Endothelial cell of umbilical vein (primary cell): Measurements from ENCODE around the gene AURKA. TPM values are rescaled to one million over a fixed set of nuclear protein-coding genes. Genes with fewer than 3 reads are reported as not detected.

ENCODE experiments used
- BruUV-seq: library from RNA; stranded (reverse); fragments of 400-500 nt; replicated peaks from 2 replicates; lab custom pipeline; 2021; lab: Mats Ljungman, UMichigan
- CTCF ChIA-PET: fragments of 300-600, 350-600 bp; sonication (Branson Sonifier 250); formaldehyde crosslinking; loops from one replicate; lab custom pipeline; 2021; ENCODE audit warnings: antibody characterized with exemption, inconsistent platforms; lab: Charles Lee
- POLR2A ChIA-PET: fragments of 300-600, 350-600 bp; sonication (Branson Sonifier 250); formaldehyde crosslinking; loops from one replicate; lab custom pipeline; 2021; ENCODE audit warnings: antibody characterized with exemption, inconsistent platforms; lab: Charles Lee
- DNase-seq: peaks from one replicate; pipeline ENCODE4 v3.0.0-alpha.2; 2011; ENCODE audit warnings: low read depth, low spot score
- FAIRE-seq: peaks from 2 replicates; lab custom pipeline; 2011; peaks lifted over from hg19 to GRCh38; lab: Jason Lieb, UNC
- H2AFZ ChIP-seq: 2 replicates; pipeline ENCODE4 v1.6.0; 2012; ENCODE audit warnings: low read depth, low read length, control low read depth, inconsistent platforms
- H3K27ac ChIP-seq: 2 replicates; pipeline ENCODE4 v1.5.1; 2011; ENCODE audit warnings: low read depth, mild to moderate bottlenecking, control low read depth, low read length, moderate library complexity; ENCODE audit not compliant: insufficient read depth
- H3K27me3 ChIP-seq, 2 experiments: 2 replicates each; pipeline versions ENCODE4 v1.6.0 to v1.6.1; 2011; ENCODE audit warnings: low read length in 2 of 2, mixed read lengths in 1 of 2; ENCODE audit not compliant: control insufficient read depth in 2 of 2, insufficient read depth in 2 of 2
- H3K36me3 ChIP-seq, 2 experiments: 2 replicates in 1 of 2; 3 replicates in 1 of 2; pipeline ENCODE4 v1.5.1; 2011; ENCODE audit warnings: low read length in 2 of 2, mild to moderate bottlenecking in 1 of 2, moderate library complexity in 1 of 2; ENCODE audit not compliant: control insufficient read depth in 2 of 2, insufficient read depth in 2 of 2; ENCODE audit errors: extremely low read depth in 1 of 2
- H3K4me1 ChIP-seq: 3 replicates; pipeline ENCODE4 v1.5.1; 2011; ENCODE audit warnings: mild to moderate bottlenecking, low read length; ENCODE audit not compliant: control insufficient read depth, insufficient read depth; ENCODE audit errors: extremely low read depth
- H3K4me2 ChIP-seq: 2 replicates; pipeline ENCODE4 v1.6.1; 2011; ENCODE audit warnings: low read length, control low read depth, mixed read lengths; ENCODE audit not compliant: insufficient read depth
- H3K4me3 ChIP-seq, 3 experiments: fragments of 200-600 bp in 1 of 3; sonication (generic), shearing (Covaris generic) in 1 of 3; replicated peaks in 1 of 3; 2 replicates each; pipeline ENCODE4 v1.5.1; 2011 to 2016; ENCODE audit warnings: control low read depth in 3 of 3, low read length in 3 of 3, mild to moderate bottlenecking in 2 of 3, inconsistent platforms in 1 of 3, low read depth in 1 of 3, moderate library complexity in 1 of 3; ENCODE audit not compliant: insufficient read depth in 1 of 3
- H3K79me2 ChIP-seq: 2 replicates; pipeline ENCODE4 v1.6.0; 2012; ENCODE audit warnings: low read length, inconsistent platforms; ENCODE audit not compliant: control insufficient read depth, insufficient read depth
- H3K9ac ChIP-seq: replicated peaks from 2 replicates; pipeline ENCODE3; 2011; ENCODE audit warnings: low read length, control low read depth; ENCODE audit not compliant: insufficient read depth; ENCODE audit errors: extremely low read depth
- H3K9me1 ChIP-seq: replicated peaks from 3 replicates; pipeline ENCODE4 v1.6.0; 2011; ENCODE audit warnings: mild to moderate bottlenecking, low read length; ENCODE audit not compliant: control insufficient read depth, insufficient read depth; ENCODE audit errors: extremely low read depth
- H3K9me3 ChIP-seq: replicated peaks from 2 replicates; pipeline ENCODE4 v1.5.1; 2012; ENCODE audit warnings: low read length, inconsistent platforms; ENCODE audit not compliant: control insufficient read depth, insufficient read depth
- H4K20me1 ChIP-seq: replicated peaks from 2 replicates; pipeline ENCODE3; 2011; ENCODE audit warnings: mild to moderate bottlenecking, low read length; ENCODE audit not compliant: control insufficient read depth, insufficient read depth; ENCODE audit errors: extremely low read depth
- EZH2 ChIP-seq: IDR thresholded peaks from 2 replicates; pipeline ENCODE4 v1.6.1; 2012; ENCODE audit warnings: borderline replicate concordance, low read depth, mild to moderate bottlenecking, moderate library complexity, low read length, inconsistent platforms; ENCODE audit not compliant: severe bottlenecking
- FOS ChIP-seq: IDR thresholded peaks from 2 replicates; pipeline ENCODE4 v1.6.1; 2011; ENCODE audit warnings: mild to moderate bottlenecking, low read length, moderate library complexity, borderline replicate concordance; ENCODE audit not compliant: insufficient read depth
- GATA2 ChIP-seq: IDR thresholded peaks from 2 replicates; pipeline ENCODE4 v1.7.0; 2011; ENCODE audit warnings: low read depth, mild to moderate bottlenecking, moderate library complexity, mixed read lengths, low read length; ENCODE audit not compliant: insufficient read length, insufficient read depth
- JUN ChIP-seq: IDR thresholded peaks from 2 replicates; pipeline ENCODE4 v1.6.1; 2011; ENCODE audit warnings: borderline replicate concordance, low read depth; ENCODE audit not compliant: insufficient read length, insufficient read depth
- MAX ChIP-seq: IDR thresholded peaks from 2 replicates; pipeline ENCODE4 v1.6.1; 2011; ENCODE audit not compliant: insufficient read depth, insufficient read length
- MYC ChIP-seq: IDR thresholded peaks from one replicate; pipeline ENCODE4 v1.6.1; 2011; ENCODE audit warnings: mild to moderate bottlenecking, low read depth, low read length
- POLR2A ChIP-seq: IDR thresholded peaks from 2 replicates; pipeline ENCODE4 v1.6.1; 2012; ENCODE audit warnings: low read depth, mild to moderate bottlenecking, control low read depth, low read length
- POLR2AphosphoS5 ChIP-seq: IDR thresholded peaks from 2 replicates; pipeline ENCODE4 v1.6.1; 2012; ENCODE audit warnings: low read depth, mild to moderate bottlenecking, control low read depth, low read length, moderate library complexity; ENCODE audit not compliant: insufficient read depth
- dilution Hi-C: fragments of 300-500 bp; cut with MboI; formaldehyde crosslinking; loops from one replicate; pipeline ENCODE4 v1.15.0; 2019; ENCODE audit warnings: low sequenced_read_pairs; ENCODE audit not compliant: extremely low pct_ligation_motif_present
- intact Hi-C: fragments of 100-400 bp; cut with micrococcal nuclease; formaldehyde crosslinking; loops from one replicate; pipeline ENCODE4 v1.10.0; 2022
- polyA plus RNA-seq, 4 experiments: library from polyadenylated mRNA; depleted of rRNA in 3 of 4; stranded (reverse) in 3 of 4; unstranded in 1 of 4; fragments of >200 nt; gene quantifications; 2 replicates each; pipeline versions ENCODE4 v1.2.1 to v1.2.3, GENCODE V29; 2011 to 2012; ENCODE audit warnings: missing spikeins in 1 of 4
- total RNA-seq: library from RNA; stranded (reverse); gene quantifications from 2 replicates; pipeline ENCODE4 v1.2.3, GENCODE V29; 2021
- TF ChIP-seq, protein P1 (sequence below), 2 donors: IDR thresholded peaks; 1 replicate in 1 of 2; 2 replicates in 1 of 2; pipeline ENCODE4 v1.5.1; 2011; ENCODE audit warnings: low read length in 2 of 2, mild to moderate bottlenecking in 2 of 2, moderate library complexity in 2 of 2, control low read depth in 1 of 2, inconsistent platforms in 1 of 2, low read depth in 1 of 2; ENCODE audit not compliant: insufficient read depth in 1 of 2; ENCODE audit errors: extremely low read depth in 1 of 2

AURKA gene
- total and polyA plus RNA-seq, 2 donors (not counting 3 experiments of a cell fraction or from before 2014, with no cell fraction given) = 33.1 to 56.9 TPM

DNA sequence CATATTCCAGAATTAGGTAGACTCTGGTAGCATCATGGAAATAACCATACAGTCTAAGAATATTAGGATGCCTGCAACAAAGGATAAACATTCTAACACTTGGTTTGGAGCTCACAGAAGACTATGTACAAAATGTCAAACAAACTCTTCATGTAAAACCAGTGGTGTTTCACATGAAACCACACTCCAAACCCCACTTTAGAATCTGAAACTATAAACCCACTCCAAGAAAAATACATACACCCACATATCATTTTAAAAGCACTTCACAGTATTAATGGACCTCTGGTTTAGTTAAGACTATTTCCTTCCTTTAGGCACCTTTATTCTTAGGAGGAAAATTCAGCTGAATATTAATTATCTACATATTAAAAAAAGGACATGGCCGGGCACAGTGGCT is 10.5 kb downstream of the AURKA start:
- no TSS peak for BruUV-seq
- Histone ChIP-seq H3K9me1 (no peaks in the 10 kb centered on the region), H3K9me3 (no peaks in the 10 kb centered on the region), H3K36me3 (peaks cover 4 to 18% of the 10 kb centered on the region in 2 experiments), H3K27ac (no peak overlapping the region), H3K9ac (no peak overlapping the region), H3K4me3 (no peak overlapping the region), H3K27me3 (no peaks in the 10 kb centered on the region), H3K79me2 (peaks cover 69% of the 10 kb centered on the region), H3K4me2 (no peak overlapping the region), H3K4me1 (no peaks in the 10 kb centered on the region), H2AFZ (no peak overlapping the region), H4K20me1 (no peaks in the 10 kb centered on the region)
- FAIRE-seq (no peak), DNase-seq (no peak)
- POLR2A ChIA-PET = no interaction called here
- TF ChIP-seq MYC (no peak), GATA2 (no peak), POLR2AphosphoS5 (no peak)
- CTCF ChIA-PET = interaction anchor here (1.1 kb wide), 1 partner anchor 10 kb away, joined by 5 read pairs; the partner anchor contains the start of genes AURKA and CSTF1
- intact Hi-C loops (no loop called here), dilution Hi-C loops (no loop called here)

GRCh38 chr20:56380375-56380774 is 11.6 kb downstream of the AURKA start:
- peaks cover 71% of the 10 kb centered on the region for H3K79me2 ChIP-seq
- H4K20me1 ChIP-seq = no peaks in the 10 kb centered on the region
- no peak overlapping the region for H2AFZ ChIP-seq
- POLR2A ChIA-PET = no interaction called here
- CTCF ChIA-PET = interaction anchor here (0.6 kb wide), 1 partner anchor 44 kb away, joined by 3 read pairs; no protein-coding TSS in a partner anchor
- H3K4me2 ChIP-seq = no peak overlapping the region
- H3K27ac ChIP-seq = no peak overlapping the region
- FAIRE-seq = no peak
- H3K9me1 ChIP-seq = no peaks in the 10 kb centered on the region
- no peaks in the 10 kb centered on the region for H3K9me3 ChIP-seq
- H3K27me3 ChIP-seq = no peaks in the 10 kb centered on the region
- H3K4me3 ChIP-seq = no peak overlapping the region
- TF ChIP-seq, protein P1, sequence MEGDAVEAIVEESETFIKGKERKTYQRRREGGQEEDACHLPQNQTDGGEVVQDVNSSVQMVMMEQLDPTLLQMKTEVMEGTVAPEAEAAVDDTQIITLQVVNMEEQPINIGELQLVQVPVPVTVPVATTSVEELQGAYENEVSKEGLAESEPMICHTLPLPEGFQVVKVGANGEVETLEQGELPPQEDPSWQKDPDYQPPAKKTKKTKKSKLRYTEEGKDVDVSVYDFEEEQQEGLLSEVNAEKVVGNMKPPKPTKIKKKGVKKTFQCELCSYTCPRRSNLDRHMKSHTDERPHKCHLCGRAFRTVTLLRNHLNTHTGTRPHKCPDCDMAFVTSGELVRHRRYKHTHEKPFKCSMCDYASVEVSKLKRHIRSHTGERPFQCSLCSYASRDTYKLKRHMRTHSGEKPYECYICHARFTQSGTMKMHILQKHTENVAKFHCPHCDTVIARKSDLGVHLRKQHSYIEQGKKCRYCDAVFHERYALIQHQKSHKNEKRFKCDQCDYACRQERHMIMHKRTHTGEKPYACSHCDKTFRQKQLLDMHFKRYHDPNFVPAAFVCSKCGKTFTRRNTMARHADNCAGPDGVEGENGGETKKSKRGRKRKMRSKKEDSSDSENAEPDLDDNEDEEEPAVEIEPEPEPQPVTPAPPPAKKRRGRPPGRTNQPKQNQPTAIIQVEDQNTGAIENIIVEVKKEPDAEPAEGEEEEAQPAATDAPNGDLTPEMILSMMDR (IDR thresholded peaks at IDR 0.05; ENCODE audit: extremely low read depth in 1 of 2, insufficient read depth in 1 of 2, low read depth in 1 of 2, low read length in 2 of 2) = no peak
- TF ChIP-seq POLR2A = no peak
- TF ChIP-seq MYC = no peak
- no peak for TF ChIP-seq JUN
- no peak for TF ChIP-seq EZH2
- no peak for TF ChIP-seq GATA2
- no peak for TF ChIP-seq POLR2AphosphoS5
- TF ChIP-seq MAX = no peak
- no peak for TF ChIP-seq FOS
- no peaks in the 10 kb centered on the region for H3K4me1 ChIP-seq
- BruUV-seq = no TSS peak
- intact Hi-C loops = no loop called here
- H3K9ac ChIP-seq = no peak overlapping the region
- DNase-seq = peak; percentile 64
- peaks cover 2 to 18% of the 10 kb centered on the region in 2 experiments for H3K36me3 ChIP-seq
- dilution Hi-C loops = no loop called here
